HG02623 (cell line): ENCODE results near the gene PPP1R12B.
A peak's percentile ranks its signal among the peaks of the same experiment; 100 is the strongest.
"Not testable (repeated sequence)": the region's sequence is repeated elsewhere in the genome, so short reads cannot be mapped to it uniquely, and the experiment has no call there.

ENCODE experiments used
- ATAC-seq: cut with Tn5 transposase; IDR thresholded peaks from one replicate; pipeline ENCODE4 v1.9.1; 2021; ENCODE audit warnings: moderate library complexity; ENCODE audit not compliant: unreplicated experiment

Gene PPP1R12B

DNA sequence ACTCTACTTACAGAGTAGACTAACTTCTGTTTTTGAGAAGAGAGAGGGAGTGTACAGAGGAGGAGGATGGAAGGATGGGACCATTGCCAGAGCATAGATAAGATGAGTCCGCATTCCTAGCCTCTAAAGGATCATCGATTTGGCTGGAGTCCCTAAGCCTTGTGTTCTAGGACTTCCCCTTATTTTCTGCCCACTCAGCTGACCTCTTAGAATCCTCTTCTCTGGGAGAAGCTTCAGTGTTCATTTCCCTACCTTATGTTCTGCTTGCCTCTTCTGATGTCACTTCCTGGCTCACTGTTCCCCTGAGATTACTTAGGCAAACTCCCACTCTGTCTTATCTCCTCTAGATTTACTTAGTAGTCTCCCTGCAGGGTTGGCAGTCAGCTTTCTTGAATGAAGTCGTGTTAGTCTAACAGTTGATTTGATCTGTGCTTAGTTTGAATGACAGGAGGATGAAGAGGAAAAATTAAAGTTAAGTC lies 205.1 kb downstream of the PPP1R12B start:
- ATAC-seq, result peak; percentile 40

DNA sequence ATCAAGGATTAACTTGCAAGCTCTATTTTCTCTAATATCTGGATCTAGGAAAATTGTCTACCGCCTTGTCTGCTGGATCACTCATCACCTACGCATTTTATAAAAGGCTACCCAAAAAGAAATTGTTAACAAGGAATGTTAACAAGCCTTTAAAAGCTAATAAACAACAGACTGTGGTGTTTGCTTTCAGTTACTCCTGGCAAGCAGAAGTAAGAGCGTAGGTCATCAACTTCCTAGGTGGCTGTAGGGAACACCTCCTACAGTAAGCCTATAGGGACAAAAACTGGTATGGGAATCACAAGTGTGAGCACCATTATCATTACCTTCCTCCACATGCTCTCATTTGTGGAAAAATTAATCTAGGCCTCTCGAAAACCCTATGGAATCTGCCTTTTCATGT lies 206.1 kb downstream of the PPP1R12B start:
- ATAC-seq, result not testable (repeated sequence)

DNA sequence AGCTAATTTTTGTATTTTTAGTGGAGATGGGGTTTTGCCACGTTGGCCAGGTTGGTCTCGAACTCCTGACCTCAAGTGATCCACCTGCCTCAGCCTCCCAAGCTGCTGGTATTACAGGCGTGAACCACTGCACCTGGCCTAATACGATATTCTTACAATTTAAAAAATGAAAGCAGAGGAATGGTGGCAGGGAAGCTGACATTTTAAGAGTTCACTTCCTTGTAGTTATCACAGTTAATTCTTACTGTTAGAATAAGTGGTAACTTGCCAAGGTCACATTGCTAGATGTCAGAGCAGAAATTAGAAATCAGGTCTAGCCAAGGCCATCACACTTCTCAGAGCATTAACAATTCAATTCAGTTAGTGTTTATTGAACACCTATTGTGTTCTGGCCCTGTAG lies 207.5 kb downstream of the PPP1R12B start:
- not testable (repeated sequence) for ATAC-seq

DNA sequence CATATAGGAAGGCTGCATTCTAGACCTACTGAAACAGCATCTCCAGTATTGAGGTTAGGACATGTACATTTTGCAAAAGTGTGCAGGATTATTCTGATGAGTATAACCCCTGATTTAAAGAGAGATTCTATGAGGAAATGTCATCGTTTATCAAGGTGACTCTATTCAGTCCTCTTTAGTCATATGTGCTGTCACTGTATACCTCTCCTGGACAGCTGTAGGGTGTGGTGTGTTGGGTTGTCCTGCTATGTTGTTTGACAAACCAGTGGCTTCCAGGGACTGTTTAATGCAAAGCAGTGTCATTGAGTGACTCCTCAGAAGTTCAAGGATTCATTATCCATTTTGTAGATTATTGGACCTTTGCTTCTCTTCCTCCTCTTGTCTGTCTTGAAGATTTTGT lies 209.2 kb downstream of the PPP1R12B start:
- ATAC-seq, result not testable (repeated sequence)

DNA sequence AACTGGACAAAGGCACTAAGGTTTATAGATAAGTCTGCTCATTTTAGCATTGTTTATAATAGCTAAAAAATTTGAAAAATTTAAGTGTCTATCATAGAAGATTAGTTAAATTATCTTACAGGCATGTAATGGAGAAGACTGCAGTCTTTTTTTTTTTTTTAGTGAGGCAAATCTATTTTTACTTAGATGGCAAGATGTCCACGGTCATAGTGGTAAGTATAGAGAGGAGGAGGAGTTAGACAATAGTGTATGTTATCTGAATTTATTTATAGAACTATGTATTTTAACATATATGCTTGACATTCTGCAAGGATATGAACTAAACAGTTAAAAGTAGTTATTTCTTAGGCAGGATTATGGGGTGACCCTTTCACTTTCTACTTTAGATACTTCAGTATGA lies 212.7 kb downstream of the PPP1R12B start:
- ATAC-seq, result no peak

DNA sequence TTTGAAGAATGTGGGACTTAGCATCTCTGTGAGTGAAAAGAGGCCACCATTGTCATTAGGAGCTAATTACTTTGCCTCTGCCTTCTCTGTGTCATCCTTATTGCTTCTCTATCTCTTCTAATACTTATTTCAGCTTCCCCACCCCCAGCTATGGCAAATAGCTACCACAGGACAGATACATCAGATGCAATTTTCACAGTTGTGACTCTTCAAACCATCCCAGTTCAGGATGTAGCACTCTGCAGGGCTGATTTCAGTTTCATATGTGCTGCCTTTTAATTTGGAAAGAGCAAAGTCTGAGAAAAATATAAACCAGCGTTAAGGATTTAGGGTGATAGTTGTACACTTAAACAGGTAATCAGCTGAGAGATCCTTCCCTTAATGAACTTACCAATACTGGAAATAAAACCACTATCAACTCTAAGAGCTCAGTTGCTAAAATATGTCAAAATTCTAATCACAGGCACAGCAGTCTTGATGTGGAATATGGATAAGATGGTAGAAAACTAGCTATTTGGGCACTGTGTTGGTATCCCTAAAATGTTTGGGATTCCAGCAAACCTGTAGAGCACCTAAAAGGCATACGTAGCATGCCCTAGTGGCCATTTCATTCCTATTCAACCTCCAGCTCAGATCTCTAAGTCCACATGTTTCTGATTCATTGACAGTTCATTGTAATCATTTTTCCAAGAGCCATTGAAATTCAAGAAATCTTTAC lies 213.4 kb downstream of the PPP1R12B start:
- no peak for ATAC-seq

DNA sequence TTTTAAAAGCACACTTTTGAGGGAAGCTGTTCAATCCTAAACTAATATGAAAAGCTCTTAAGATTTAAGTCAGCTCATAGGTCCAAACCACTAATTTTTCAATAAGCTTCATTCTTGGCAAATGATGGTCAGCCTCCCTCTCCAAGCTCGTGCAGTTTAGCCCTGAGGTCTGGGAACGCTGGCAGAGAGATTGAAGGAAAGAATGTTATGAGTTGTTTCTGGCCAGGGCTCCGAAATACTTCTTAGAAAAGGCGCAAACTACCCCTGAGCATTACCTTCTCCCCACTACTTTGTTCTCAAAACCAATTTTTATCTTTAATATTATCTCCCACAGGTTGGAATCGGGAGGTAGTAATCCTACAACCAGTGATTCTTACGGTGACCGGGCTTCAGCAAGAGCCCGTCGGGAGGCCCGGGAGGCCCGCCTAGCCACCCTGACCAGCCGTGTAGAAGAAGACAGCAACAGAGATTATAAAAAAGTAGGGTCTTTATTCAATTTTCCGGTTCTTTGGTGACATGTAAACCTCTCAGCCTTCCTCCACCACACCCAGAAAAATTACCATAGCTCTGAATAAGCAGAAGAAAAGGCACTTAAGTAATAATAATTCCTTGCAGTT lies 214.1 kb downstream of the PPP1R12B start:
- ATAC-seq, result no peak

DNA sequence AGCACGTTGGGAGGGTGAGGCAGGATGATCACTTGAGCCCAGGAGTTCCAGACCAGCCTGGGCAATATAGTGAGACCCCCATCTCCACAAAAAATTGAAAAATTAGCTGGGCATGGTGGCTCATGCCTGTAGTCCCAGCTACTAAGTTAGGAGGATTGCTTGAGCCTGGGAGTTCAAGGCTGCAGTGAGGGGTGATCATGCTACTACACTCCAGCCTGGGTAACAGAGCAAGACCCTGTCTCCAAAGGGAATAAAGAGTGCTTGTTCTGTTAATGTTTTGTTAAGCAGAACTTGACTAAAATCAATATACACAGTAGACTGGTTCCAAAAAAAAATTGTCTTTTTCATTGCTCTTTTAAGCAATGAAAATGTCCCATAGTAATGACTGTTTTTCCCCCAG lies 215.3 kb downstream of the PPP1R12B start:
- no peak for ATAC-seq

DNA sequence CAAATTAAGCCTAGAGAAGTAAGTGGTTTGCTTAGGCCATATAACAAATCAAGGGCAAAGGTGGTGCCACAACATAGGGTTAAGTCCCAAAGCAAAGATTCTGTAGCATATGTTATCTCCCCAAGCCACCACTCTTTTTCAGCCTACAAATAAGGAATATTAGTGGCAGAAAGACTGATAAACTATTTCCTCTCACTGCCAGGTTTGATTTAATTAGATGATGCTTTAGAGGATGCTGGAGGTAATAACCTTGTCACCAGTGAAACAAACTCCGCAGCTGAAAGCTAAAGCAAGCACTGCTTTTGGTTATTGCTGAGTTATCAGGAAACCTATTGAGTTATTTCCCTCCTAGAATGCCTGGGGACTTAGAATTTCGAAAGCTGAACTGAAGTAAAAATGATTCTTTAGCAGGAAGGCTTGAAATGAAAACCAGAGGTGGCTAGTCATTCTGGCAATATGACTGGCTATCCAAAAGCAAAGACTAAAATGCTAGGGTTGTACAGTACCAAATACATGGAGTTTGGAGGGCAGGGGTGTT lies 216.5 kb downstream of the PPP1R12B start:
- ATAC-seq, result no peak

DNA sequence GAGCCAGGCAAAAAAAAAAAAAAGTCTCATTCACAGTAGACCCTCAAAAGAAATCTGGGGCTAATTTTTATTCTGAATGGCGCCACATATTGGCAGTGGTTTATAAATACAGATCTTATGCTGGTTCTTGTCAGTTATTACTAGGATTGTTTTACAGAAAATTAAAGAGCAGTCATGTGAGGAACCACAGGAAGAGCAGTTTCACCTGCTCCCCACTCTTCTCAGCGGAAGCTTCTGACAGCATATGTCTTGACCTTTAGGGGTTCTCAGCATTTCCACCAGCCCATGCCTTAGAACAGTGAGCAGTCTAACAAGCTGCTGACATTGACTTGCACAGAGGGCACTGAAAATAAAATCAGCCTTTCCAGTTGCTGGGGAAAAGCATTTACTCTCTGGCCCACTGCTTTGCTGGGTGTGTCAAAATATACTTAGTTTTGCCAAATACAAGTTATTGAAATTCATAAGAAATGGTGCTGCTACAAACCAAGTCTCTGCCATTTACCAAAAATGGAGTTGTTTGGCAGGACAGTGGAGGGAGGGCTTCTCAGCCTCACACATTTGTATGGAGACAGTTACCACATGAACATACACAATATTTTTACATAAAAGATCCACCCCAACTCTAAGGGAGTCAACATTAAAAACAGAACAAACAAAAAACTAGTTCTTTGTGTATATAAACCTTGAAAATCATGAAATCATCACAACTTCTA lies 217.5 kb downstream of the PPP1R12B start:
- peak; percentile 88 for ATAC-seq

DNA sequence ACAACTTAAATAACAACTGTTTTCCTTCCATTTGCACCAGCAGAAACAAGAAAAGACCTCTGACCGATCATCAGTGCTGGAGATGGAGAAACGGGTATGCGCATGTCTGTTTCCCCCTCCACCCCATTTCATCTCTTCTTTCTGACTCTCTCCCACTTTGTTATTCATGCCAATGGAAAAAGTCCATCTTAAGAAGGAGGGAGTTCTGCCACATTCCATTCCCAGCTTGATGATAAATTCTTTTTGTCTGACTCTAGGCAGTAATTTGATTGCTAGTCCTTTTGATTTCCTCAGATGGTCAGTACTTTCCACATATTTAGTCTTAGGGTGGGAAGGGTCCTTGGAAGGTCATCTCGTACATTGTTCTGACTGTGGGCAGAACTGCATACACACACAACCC lies 219.2 kb downstream of the PPP1R12B start:
- no peak for ATAC-seq

DNA sequence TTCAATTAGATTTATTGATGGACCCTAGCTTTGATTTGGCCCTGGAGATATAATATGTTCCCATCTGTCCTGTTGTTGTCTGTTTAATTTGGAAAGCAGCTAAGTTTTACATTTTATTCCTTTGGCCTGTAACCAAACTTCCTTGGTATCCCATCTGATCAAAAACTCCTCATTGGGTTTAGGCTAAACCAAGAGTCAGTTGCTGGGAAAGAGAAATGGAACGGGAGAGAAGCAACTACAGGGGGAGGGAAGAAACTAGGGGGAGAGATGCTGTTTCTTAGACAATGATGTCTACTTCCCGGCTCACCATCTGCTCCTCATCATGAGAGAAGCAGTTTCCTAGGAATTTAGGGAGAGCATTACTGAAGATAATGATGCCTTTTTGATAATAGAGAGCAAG lies 219.9 kb downstream of the PPP1R12B start:
- no peak for ATAC-seq

DNA sequence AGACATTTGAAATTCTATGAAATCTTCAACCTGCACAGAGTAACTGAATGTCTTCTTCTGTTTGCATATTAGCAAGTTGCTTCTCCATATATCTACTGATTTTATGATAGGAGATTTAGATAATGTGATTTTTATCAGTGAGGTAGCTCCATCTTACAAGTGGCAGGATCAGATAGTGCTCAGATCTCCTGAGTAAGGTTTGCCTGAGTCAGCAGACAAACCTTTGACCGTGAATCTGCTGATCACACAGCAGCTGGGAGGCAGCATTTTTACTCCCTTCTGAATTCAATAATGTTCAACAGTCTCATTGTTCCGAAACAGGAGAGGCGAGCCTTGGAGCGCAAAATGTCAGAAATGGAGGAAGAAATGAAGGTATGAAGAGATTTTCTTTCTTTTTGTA lies 220.3 kb downstream of the PPP1R12B start:
- no peak for ATAC-seq

DNA sequence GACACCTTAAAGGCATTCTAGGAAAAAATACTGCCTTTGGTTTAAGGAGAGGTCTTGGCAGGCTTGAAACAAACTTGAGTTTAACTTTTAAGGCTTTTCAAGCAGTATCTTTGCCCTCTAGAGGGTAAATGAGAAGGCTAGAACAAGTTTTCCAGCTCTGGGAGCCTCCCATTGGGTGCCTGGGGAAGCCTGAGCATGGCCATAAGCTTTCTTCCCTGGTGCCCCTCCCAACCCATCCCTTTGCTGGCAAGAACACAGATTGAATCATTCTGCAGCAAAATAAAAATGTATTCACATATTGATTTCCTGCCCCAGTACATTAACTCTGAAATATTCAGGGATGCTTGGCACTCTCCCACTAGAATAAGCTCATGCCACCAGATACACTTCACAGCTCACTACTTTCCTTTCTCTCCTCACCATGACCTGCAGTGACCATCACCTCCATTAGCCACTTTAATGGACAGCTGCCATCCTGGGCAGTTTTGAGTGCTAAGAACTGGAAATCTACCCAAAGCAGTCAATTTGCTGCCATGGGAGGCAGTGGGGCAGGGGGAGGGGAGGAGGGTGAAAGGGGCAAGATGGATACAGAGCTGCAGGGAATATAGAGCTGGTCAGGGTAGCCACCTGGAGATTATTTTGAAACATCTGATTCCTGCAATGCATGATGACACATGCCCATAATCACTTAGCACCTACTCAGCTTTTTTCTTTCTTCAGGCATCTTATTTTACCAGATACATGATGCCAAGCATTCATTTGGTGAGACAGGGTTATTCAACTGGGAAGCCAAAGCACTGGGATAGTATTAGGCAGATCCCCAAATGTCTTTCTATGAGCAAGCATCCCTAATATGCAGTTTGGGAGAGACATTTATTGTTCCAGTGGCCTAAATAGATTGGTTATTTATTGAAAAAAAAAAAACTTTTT lies 221.2 kb downstream of the PPP1R12B start:
- no peak for ATAC-seq

DNA sequence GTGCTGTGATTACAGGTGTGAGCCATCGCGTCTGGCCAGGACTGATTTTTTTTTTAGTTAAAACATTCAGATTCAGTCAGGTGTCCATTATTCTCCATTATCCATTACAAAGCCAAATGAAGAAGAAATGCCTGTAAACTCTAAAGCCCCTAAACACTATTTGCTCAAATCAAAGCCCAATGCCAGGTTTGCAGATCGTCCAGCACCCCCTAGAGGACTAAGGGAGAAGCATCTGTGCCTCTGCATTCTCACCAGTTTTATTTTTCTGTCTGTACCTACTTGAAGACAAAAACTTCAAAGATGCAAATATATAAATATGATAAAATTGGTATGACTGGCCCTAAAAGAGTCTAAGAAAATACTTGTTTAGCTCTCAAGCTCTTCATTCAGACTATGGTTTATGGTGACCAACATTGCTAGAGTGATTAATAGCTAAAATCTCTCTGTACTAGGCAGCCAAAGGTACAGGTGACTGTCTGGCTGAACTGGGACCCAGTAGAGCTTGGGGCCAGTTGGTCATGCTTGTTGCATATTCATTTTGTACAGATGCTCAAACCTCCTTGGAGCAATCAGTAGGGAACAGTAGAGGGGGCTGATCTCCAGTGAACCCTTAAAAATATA lies 223.3 kb downstream of the PPP1R12B start:
- no peak for ATAC-seq

DNA sequence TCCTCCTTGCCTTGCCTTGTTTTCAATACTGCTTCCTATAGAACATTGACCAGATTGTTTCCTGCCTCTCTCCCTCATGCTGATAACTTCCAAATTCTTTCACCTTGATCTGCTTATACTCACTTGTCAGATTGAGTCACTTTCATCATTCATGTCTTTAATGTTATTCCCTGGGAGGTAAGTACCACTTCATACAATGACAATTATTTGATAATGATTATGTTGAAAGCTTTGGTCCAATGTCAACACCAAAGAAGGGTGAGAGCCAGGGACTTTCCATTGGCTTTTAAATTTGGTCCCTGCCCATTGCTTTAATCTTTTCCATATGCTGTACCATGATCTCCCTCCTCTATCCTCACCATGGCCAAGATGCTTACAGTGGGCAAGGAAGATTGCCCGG lies 224.4 kb downstream of the PPP1R12B start:
- no peak for ATAC-seq

DNA sequence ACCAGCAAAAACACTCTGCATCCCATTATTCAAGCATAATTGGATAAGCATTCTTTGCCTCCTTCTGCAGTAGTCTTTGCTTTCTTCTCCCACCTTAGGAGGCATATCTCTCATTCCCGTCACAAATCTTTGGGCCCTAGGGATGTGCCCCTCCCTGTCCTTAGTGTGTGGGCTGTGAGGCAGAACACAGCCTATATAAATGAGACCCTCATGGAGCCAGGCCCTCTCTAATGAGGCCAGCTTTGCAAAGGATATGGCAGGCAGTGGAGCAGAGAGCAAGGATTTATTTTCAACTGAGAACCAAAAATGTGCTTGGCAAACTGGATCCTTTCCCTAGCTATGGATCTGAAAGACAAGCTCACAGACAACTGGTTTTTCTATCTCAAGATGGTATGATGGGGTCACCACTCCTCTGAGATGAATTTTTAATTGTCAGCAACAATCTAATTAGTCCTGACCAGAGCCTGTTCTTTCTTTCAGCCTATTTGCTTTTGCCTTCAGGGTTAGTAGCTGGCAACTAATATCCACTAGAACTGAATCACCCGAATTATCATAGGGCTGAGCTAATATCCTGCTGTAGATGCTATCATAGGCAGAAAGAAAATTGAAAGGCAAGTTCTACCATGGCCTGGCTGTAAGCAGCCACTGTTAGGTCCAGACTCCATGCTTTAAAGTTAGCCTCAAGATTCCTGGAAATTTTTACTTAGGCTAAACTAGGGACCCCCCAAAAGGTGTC lies 227.6 kb downstream of the PPP1R12B start:
- no peak for ATAC-seq

DNA sequence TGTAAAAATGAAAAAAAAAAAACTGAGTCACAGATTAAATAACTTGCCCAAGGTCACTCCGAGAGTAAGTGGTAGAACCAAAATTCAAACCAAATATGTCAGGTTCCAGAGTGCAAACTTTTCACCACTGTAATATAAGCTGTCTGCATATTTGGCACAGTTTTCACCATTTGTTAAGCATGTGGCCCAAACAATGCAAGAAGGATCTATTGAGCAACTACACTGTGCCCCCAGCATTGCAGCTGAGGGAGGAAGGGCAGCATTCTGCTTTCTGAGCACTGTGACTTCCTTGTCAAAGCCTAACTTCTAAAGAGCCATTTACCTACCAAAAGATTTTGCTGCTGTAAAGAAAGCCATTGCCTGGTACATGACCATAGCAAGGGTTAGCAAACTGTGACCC lies 228.3 kb downstream of the PPP1R12B start:
- no peak for ATAC-seq

DNA sequence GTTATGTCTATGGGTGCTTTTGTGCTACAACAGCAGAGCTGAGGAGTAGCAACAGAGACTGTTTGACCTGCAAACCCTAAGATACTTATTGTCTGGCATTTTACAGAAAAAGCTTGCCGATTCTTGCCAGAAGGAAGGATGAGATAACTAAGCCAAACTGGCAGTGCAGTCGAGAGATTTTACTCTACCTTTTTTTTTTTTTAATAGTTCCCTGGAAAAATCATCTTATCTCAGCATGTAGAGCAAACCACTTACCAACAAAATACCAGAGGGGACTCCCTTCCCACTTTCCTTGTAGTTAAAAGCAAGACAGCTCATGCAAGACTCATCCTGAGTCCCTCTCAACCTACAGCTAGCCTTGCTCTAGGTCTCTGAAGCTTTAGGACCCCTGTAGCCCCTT lies 228.9 kb downstream of the PPP1R12B start:
- ATAC-seq, result no peak
